ENCODE results near the gene RSPH10B2.
"Not testable (repeated sequence)": the region's sequence is repeated elsewhere in the genome, so short reads cannot be mapped to it uniquely, and the experiment has no call there.

RSPH10B2 gene

GRCh38 chr7:6781581-6781980 lies 27.7 kb downstream of the RSPH10B2 start:
- not testable (repeated sequence) for DNase-seq (ENCODE audit: insufficient read length, low spot score); FAIRE-seq

GRCh38 chr7:6789353-6789752 lies 35.5 kb downstream of the RSPH10B2 start:
- DNase-seq (ENCODE audit: insufficient read length, low spot score), result not testable (repeated sequence)
- FAIRE-seq, result peak; percentile 60

GRCh38 chr7:6792113-6792872 lies 38.4 kb downstream of the RSPH10B2 start:
- FAIRE-seq, result peak; percentile 88
- DNase-seq (ENCODE audit: insufficient read length, low spot score), result not testable (repeated sequence)

GRCh38 chr7:6794276-6794675 lies 40.4 kb downstream of the RSPH10B2 start:
- FAIRE-seq; DNase-seq (ENCODE audit: insufficient read length, low spot score): not testable (repeated sequence)

GRCh38 chr7:6797218-6797617 lies 43.3 kb downstream of the RSPH10B2 start:
- FAIRE-seq; DNase-seq (ENCODE audit: insufficient read length, low spot score): not testable (repeated sequence)

GRCh38 chr7:6798047-6798446 lies 44.1 kb downstream of the RSPH10B2 start:
- not testable (repeated sequence) for FAIRE-seq; DNase-seq (ENCODE audit: insufficient read length, low spot score)

- FAIRE-seq, result peak; percentile 31
- DNase-seq (ENCODE audit: insufficient read length, low spot score), result not testable (repeated sequence)
Observed at GRCh38 chr7:6799887-6800286, 46.0 kb downstream of the RSPH10B2 start.

- not testable (repeated sequence) for FAIRE-seq; DNase-seq (ENCODE audit: insufficient read length, low spot score)
Observed at GRCh38 chr7:6800331-6800730, 46.4 kb downstream of the RSPH10B2 start.

- DNase-seq (ENCODE audit: insufficient read length, low spot score), result not testable (repeated sequence)
- peak; percentile 9 for FAIRE-seq
Observed at GRCh38 chr7:6807393-6807918, 53.6 kb downstream of the RSPH10B2 start.

- FAIRE-seq; DNase-seq (ENCODE audit: insufficient read length, low spot score): not testable (repeated sequence)
Observed at GRCh38 chr7:6807959-6808358, 54.1 kb downstream of the RSPH10B2 start.

GRCh38 chr7:6813011-6813410 lies 59.1 kb downstream of the RSPH10B2 start:
- FAIRE-seq; DNase-seq (ENCODE audit: insufficient read length, low spot score): not testable (repeated sequence)

GRCh38 chr7:6815470-6815869 lies 61.6 kb downstream of the RSPH10B2 start:
- FAIRE-seq; DNase-seq (ENCODE audit: insufficient read length, low spot score): not testable (repeated sequence)

- not testable (repeated sequence) for DNase-seq (ENCODE audit: insufficient read length, low spot score); FAIRE-seq
Observed at GRCh38 chr7:6821622-6822021, 67.7 kb downstream of the RSPH10B2 start.

GRCh38 chr7:6825236-6826125 lies 71.6 kb downstream of the RSPH10B2 start:
- not testable (repeated sequence) for DNase-seq (ENCODE audit: insufficient read length, low spot score); FAIRE-seq

- FAIRE-seq; DNase-seq (ENCODE audit: insufficient read length, low spot score): not testable (repeated sequence)
Observed at GRCh38 chr7:6826151-6826550, 72.2 kb downstream of the RSPH10B2 start, which contains the start of gene CCZ1B. CCZ1B (minus strand) TSS chr7:6826275; CDS start chr7:6826197, 78 bp downstream.

- not testable (repeated sequence) for DNase-seq (ENCODE audit: insufficient read length, low spot score)
Observed at GRCh38 chr7:6827180-6827579, 73.3 kb downstream of the RSPH10B2 start.

GRCh38 chr7:6829616-6830015 lies 75.7 kb downstream of the RSPH10B2 start:
- FAIRE-seq; DNase-seq (ENCODE audit: insufficient read length, low spot score): not testable (repeated sequence)

More at GRCh38 chr7:6827180-6827579, 73.3 kb downstream of the RSPH10B2 start:
- not testable (repeated sequence) for FAIRE-seq

GRCh38 chr7:6830026-6830425 lies 76.1 kb downstream of the RSPH10B2 start:
- not testable (repeated sequence) for FAIRE-seq; DNase-seq (ENCODE audit: insufficient read length, low spot score)

GRCh38 chr7:6831018-6831725 lies 77.3 kb downstream of the RSPH10B2 start:
- DNase-seq (ENCODE audit: insufficient read length, low spot score) (no peak), FAIRE-seq (no peak)

GRCh38 chr7:6833636-6834035 lies 79.7 kb downstream of the RSPH10B2 start:
- FAIRE-seq (no peak), DNase-seq (ENCODE audit: insufficient read length, low spot score) (no peak)
